ENCODE results near the gene H1-8.

H1-8 gene

DNA sequence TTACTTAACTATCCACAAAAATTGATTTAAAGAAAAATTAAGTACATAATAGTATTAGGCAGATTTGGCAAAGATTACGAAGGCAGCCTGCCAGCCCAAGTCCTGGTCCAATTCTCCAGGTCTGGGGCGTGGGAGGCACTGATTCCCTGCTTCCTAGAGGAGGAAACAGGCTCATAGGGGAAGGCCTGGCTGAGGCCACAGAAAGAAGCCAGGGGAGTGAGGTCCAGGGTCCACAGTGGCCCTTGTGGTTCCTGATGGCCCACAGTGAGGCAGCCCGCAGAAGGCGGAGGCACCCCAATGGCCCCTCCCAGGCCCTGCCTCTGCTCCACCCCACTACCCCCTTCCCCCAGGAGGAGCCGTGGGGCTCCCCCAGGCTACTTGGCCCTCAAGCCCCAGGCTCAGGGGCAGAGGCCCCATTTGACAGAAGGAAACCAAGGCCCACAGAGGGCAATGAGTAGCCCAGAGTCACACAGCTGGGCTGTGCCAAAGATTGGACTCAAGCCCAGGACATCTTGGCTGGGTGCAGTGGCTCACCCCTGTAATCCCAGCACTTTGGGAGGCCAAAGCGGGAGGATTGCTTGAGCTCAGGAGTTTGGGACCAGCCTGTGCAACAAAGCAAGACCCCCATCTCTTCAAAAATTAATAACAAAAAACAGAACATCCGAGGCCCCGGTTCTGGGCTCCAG lies 21.0 kb downstream of the H1-8 start:
- H3K4me3 ChIP-seq (ENCODE audit: low read depth, low read length): no peak overlapping the region
- no peaks in the 10 kb centered on the region for H3K4me1 ChIP-seq
- H3K36me3 ChIP-seq (ENCODE audit: control insufficient read depth, insufficient read depth, low read length): no peaks in the 10 kb centered on the region

DNA sequence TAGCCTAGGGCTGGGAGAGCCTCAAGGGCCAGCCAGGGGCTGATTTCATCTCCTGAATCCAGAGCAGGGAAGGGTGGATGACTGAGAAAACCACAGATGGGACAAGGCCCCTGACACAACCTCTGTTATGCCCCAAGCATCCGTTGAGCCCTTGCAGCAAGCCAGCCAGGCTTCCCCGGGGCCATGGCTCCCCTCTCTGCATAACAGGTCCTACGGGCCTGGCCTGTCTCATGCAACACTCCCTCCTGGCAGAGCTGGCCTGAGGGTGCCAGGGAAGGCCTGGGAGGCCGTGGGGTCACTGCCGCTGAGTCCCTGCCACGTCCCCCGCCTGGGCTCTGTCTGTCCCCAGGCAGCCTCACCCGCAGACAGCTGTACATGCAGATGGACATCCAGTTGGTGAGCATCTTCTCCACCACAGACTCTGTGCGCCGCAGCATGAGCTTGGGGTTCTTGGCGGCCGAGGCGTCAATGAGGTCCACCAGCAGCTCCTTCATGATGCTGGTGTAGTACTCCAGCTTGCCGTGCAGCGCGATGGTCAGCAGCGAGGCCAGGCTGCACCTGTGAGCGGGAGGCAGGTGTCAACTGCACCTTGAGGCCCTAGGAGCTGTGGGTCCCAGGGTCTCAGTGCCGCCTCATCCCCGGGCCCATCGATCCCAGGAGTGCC lies 22.1 kb downstream of the H1-8 start:
- Histone ChIP-seq H3K9ac (no peak overlapping the region), H3K4me1 (no peaks in the 10 kb centered on the region), H3K36me3 (ENCODE audit: control insufficient read depth, insufficient read depth, low read length) (no peaks in the 10 kb centered on the region), H3K4me2 (ENCODE audit: low read length) (no peak overlapping the region), H3K27ac (no peak overlapping the region), H3K9me3 (ENCODE audit: control insufficient read depth, low read length) (no peaks in the 10 kb centered on the region), H2AFZ (no peak overlapping the region), H3K79me2 (no peaks in the 10 kb centered on the region), H3K4me3 (ENCODE audit: low read depth, low read length) (no peak overlapping the region), H3K27me3 (ENCODE audit: control insufficient read depth, insufficient read depth, low read length) (no peaks in the 10 kb centered on the region)
- TF ChIP-seq, protein P1, sequence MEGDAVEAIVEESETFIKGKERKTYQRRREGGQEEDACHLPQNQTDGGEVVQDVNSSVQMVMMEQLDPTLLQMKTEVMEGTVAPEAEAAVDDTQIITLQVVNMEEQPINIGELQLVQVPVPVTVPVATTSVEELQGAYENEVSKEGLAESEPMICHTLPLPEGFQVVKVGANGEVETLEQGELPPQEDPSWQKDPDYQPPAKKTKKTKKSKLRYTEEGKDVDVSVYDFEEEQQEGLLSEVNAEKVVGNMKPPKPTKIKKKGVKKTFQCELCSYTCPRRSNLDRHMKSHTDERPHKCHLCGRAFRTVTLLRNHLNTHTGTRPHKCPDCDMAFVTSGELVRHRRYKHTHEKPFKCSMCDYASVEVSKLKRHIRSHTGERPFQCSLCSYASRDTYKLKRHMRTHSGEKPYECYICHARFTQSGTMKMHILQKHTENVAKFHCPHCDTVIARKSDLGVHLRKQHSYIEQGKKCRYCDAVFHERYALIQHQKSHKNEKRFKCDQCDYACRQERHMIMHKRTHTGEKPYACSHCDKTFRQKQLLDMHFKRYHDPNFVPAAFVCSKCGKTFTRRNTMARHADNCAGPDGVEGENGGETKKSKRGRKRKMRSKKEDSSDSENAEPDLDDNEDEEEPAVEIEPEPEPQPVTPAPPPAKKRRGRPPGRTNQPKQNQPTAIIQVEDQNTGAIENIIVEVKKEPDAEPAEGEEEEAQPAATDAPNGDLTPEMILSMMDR (IDR thresholded peaks at IDR 0.05): no peak

More for the DNA sequence above, 21.0 kb downstream of the H1-8 start:
- H3K27me3 ChIP-seq (ENCODE audit: control insufficient read depth, insufficient read depth, low read length): no peaks in the 10 kb centered on the region
- no peak overlapping the region for H3K27ac ChIP-seq
- no peaks in the 10 kb centered on the region for H3K79me2 ChIP-seq
- H3K9me3 ChIP-seq (ENCODE audit: control insufficient read depth, low read length): no peaks in the 10 kb centered on the region
- TF ChIP-seq, protein P1 (IDR thresholded peaks at IDR 0.05): no peak
- H3K4me2 ChIP-seq (ENCODE audit: low read length): no peak overlapping the region
- H2AFZ ChIP-seq: no peak overlapping the region
- H3K9ac ChIP-seq: no peak overlapping the region

DNA sequence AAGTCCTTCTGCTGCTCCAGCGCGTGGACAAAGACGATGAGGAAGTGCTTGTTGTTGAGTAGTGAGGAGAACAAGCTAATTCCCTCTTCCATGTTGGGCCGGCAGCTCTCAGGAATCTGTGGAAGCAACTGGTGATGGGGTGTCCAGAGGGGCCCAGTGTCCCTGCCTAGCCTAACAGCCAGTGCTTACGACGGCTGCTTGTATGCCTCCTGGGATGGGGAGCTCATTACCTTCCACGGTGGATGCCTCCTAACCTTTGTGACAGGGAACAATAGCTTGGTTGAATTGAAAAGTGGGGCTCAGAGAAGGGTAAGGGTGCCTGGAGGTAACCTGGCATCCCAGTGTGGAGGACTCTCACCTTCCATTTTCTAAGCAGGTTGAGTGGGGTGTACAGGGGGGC lies 22.9 kb downstream of the H1-8 start:
- TF ChIP-seq, protein P1 (IDR thresholded peaks at IDR 0.05): no peak
- H3K27me3 ChIP-seq (ENCODE audit: control insufficient read depth, insufficient read depth, low read length): no peaks in the 10 kb centered on the region
- no peak overlapping the region for H3K4me3 ChIP-seq (ENCODE audit: low read depth, low read length)
- no peaks in the 10 kb centered on the region for H3K9me3 ChIP-seq (ENCODE audit: control insufficient read depth, low read length)
- no peak overlapping the region for H3K4me2 ChIP-seq (ENCODE audit: low read length)
- H3K79me2 ChIP-seq: no peaks in the 10 kb centered on the region
- no peak overlapping the region for H3K9ac ChIP-seq
- no peak overlapping the region for H3K27ac ChIP-seq
- no peaks in the 10 kb centered on the region for H3K4me1 ChIP-seq
- H3K36me3 ChIP-seq (ENCODE audit: control insufficient read depth, insufficient read depth, low read length): no peaks in the 10 kb centered on the region
- H2AFZ ChIP-seq: no peak overlapping the region

DNA sequence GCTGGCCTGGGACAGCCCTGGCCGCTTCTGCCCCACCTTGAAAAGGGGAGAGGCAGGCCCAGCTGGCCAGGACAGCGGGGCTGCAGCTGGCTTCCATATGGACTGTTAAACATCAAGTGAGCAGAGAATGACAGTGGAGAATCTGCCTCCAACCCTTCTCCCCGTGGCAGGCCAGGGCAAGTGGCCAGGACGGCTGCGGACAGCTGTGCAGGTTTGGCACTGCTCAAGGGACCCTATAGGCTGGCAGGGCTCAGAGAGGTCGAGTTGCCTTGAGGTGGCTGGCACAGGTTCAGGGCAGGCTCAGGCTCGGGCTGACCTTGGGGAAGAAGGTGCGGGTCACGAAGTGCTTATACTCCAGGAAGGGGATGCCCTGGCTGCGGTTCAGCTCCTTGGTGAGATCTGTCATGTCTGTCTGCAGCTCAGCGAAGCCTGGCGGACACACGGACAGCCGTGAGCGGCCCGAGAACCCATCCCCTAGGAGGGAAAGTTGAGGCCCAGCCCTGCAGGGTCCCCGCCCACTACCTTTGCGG lies 24.3 kb downstream of the H1-8 start:
- H3K36me3 ChIP-seq (ENCODE audit: control insufficient read depth, insufficient read depth, low read length): no peaks in the 10 kb centered on the region
- H3K4me2 ChIP-seq (ENCODE audit: low read length): no peak overlapping the region
- H3K9me3 ChIP-seq (ENCODE audit: control insufficient read depth, low read length): no peaks in the 10 kb centered on the region
- H3K4me3 ChIP-seq (ENCODE audit: low read depth, low read length): no peak overlapping the region
- no peak overlapping the region for H3K27ac ChIP-seq
- no peaks in the 10 kb centered on the region for H3K27me3 ChIP-seq (ENCODE audit: control insufficient read depth, insufficient read depth, low read length)
- H3K79me2 ChIP-seq: no peaks in the 10 kb centered on the region
- no peak overlapping the region for H2AFZ ChIP-seq
- no peak overlapping the region for H3K9ac ChIP-seq
- TF ChIP-seq, protein P1 (IDR thresholded peaks at IDR 0.05): no peak
- H3K4me1 ChIP-seq: no peaks in the 10 kb centered on the region
